ENCODE measurements around the gene RBBP5. TPM values are rescaled to one million over a fixed set of nuclear protein-coding genes. Genes with fewer than 3 reads are reported as not detected.

RBBP5 gene
- total RNA-seq, 4 donors from 2014 or later = 19.4 to 86.5 (median 41.6) TPM

- H3K27ac ChIP-seq = no peak overlapping the region
- H3K27me3 ChIP-seq = no peaks in the 10 kb centered on the region
- H3K9me3 ChIP-seq = no peaks in the 10 kb centered on the region
- intact Hi-C loops (cut with DNase I) = no loop called here
- no peak for TF ChIP-seq CTCF (IDR thresholded peaks at IDR 0.05)
- no peak for TF ChIP-seq POLR2A (IDR thresholded peaks at IDR 0.05)
- H3K36me3 ChIP-seq = no peaks in the 10 kb centered on the region
- no peak overlapping the region for H3K4me3 ChIP-seq (replicated peaks in 1 of 3)
- no peaks in the 10 kb centered on the region for H3K4me1 ChIP-seq
- DNase-seq = no peak
- WGBS, 2 donors = 39 to 50% methylated on average over 7 of the region's 7 CpGs
These were observed 67.8 kb downstream of the RBBP5 start for GRCh38 chr1:205054013-205054412.

- Histone ChIP-seq H3K27ac (no peak overlapping the region), H3K4me3 (replicated peaks in 1 of 3) (no peak overlapping the region), H3K9me3 (no peaks in the 10 kb centered on the region), H3K36me3 (no peaks in the 10 kb centered on the region), H3K4me1 (no peaks in the 10 kb centered on the region), H3K27me3 (no peaks in the 10 kb centered on the region)
- DNase-seq = no peak
- WGBS, 2 donors = 91 to 97% methylated on average over 5 of the region's 5 CpGs
- TF ChIP-seq CTCF (IDR thresholded peaks at IDR 0.05) (no peak), POLR2A (IDR thresholded peaks at IDR 0.05) (no peak)
- intact Hi-C loops (cut with DNase I) = no loop called here
These were observed 68.5 kb downstream of the RBBP5 start for GRCh38 chr1:205053296-205053695.

GRCh38 chr1:205052690-205053089, 69.1 kb downstream of the RBBP5 start:
- DNase-seq = no peak
- no peaks in the 10 kb centered on the region for H3K9me3 ChIP-seq
- no peaks in the 10 kb centered on the region for H3K4me1 ChIP-seq
- H3K27ac ChIP-seq = no peak overlapping the region
- no peak for TF ChIP-seq CTCF (IDR thresholded peaks at IDR 0.05)
- no peak for TF ChIP-seq POLR2A (IDR thresholded peaks at IDR 0.05)
- intact Hi-C loops (cut with DNase I) = no loop called here
- no peaks in the 10 kb centered on the region for H3K27me3 ChIP-seq
- H3K36me3 ChIP-seq = no peaks in the 10 kb centered on the region
- 76 to 82% methylated on average over 11 of the region's 11 CpGs for WGBS, 2 donors
- no peak overlapping the region for H3K4me3 ChIP-seq (replicated peaks in 1 of 3)

- no peak for DNase-seq
- Histone ChIP-seq H3K9me3 (no peaks in the 10 kb centered on the region), H3K36me3 (no peaks in the 10 kb centered on the region), H3K27me3 (no peaks in the 10 kb centered on the region), H3K27ac (no peak overlapping the region), H3K4me1 (no peaks in the 10 kb centered on the region), H3K4me3 (replicated peaks in 1 of 3) (no peak overlapping the region)
- 68% methylated on average over 6 of the region's 6 CpGs for WGBS, 2 donors
- intact Hi-C loops (cut with DNase I) = no loop called here
- TF ChIP-seq POLR2A (IDR thresholded peaks at IDR 0.05) = no peak
- TF ChIP-seq CTCF (IDR thresholded peaks at IDR 0.05) = no peak
These were observed 72.3 kb downstream of the RBBP5 start for GRCh38 chr1:205049479-205049878.

- intact Hi-C loops (cut with DNase I) = no loop called here
These were observed 73.4 kb downstream of the RBBP5 start for GRCh38 chr1:205048382-205048781.

More at GRCh38 chr1:205048382-205048781, 73.4 kb downstream of the RBBP5 start:
- 95 to 97% methylated on average over 7 to 9 of the region's 9 CpGs for WGBS, 2 donors
- Histone ChIP-seq H3K27me3 (no peaks in the 10 kb centered on the region), H3K36me3 (no peaks in the 10 kb centered on the region), H3K27ac (no peak overlapping the region), H3K4me1 (no peaks in the 10 kb centered on the region), H3K4me3 (replicated peaks in 1 of 3) (no peak overlapping the region), H3K9me3 (no peaks in the 10 kb centered on the region)
- no peak for DNase-seq
- TF ChIP-seq CTCF (IDR thresholded peaks at IDR 0.05) (no peak), POLR2A (IDR thresholded peaks at IDR 0.05) (no peak)
